H9 (cell line): ENCODE measurements around the gene FAM227B. TPM values are rescaled to one million over a fixed set of nuclear protein-coding genes. Genes with fewer than 3 reads are reported as not detected.

ENCODE experiments used
- DNase-seq: peaks from one replicate; pipeline ENCODE4 v3.0.0-alpha.2; 2017
- H2AFZ ChIP-seq: one replicate; pipeline ENCODE4 v1.6.1; 2013; ENCODE audit warnings: mild to moderate bottlenecking, low read length, control low read depth, moderate library complexity
- H2AK5ac ChIP-seq: 2 replicates; pipeline ENCODE4 v1.6.1; 2013; ENCODE audit warnings: low read length, control low read depth, mixed read lengths; ENCODE audit not compliant: insufficient read length
- H2BK120ac ChIP-seq: one replicate; pipeline ENCODE4 v1.6.1; 2013; ENCODE audit warnings: low read depth, mild to moderate bottlenecking, low read length, control low read depth, inconsistent platforms; ENCODE audit not compliant: poor library complexity, severe bottlenecking
- H2BK12ac ChIP-seq: 2 replicates; pipeline ENCODE4 v1.6.1; 2013; ENCODE audit warnings: low read length, control low read depth, mixed read lengths, low read depth; ENCODE audit not compliant: insufficient read length
- H2BK15ac ChIP-seq: 2 replicates; pipeline ENCODE4 v1.6.1; 2013; ENCODE audit warnings: low read depth, low read length, control low read depth
- H2BK20ac ChIP-seq: one replicate; pipeline ENCODE4 v1.6.1; 2013; ENCODE audit warnings: low read depth, mild to moderate bottlenecking, low read length, control low read depth, inconsistent platforms; ENCODE audit not compliant: poor library complexity, severe bottlenecking
- H2BK5ac ChIP-seq: 2 replicates; pipeline ENCODE4 v1.6.1; 2013; ENCODE audit warnings: low read length, control low read depth, mixed read lengths; ENCODE audit not compliant: insufficient read length
- H3K14ac ChIP-seq: 2 replicates; pipeline ENCODE4 v1.6.1; 2013; ENCODE audit warnings: low read length, control low read depth; ENCODE audit not compliant: insufficient read depth
- H3K18ac ChIP-seq: 2 replicates; pipeline ENCODE4 v1.6.1; 2013; ENCODE audit warnings: low read depth, mild to moderate bottlenecking, mixed read lengths, low read length, control low read depth; ENCODE audit not compliant: insufficient read length
- H3K23ac ChIP-seq: 2 replicates; pipeline ENCODE4 v1.6.1; 2013; ENCODE audit warnings: low read length, control low read depth, mixed read lengths, low read depth; ENCODE audit not compliant: insufficient read length
- H3K23me2 ChIP-seq: 2 replicates; pipeline ENCODE4 v1.6.1; 2013; ENCODE audit warnings: low read depth, mild to moderate bottlenecking, mixed read lengths, low read length, control low read depth; ENCODE audit not compliant: insufficient read length, poor library complexity, severe bottlenecking
- H3K27ac ChIP-seq: 2 replicates; pipeline ENCODE4 v1.5.1; 2013; ENCODE audit warnings: low read length, control low read depth, mixed read lengths, low read depth; ENCODE audit not compliant: insufficient read length
- H3K27me3 ChIP-seq: 2 replicates; pipeline ENCODE4 v1.6.1; 2013; ENCODE audit warnings: low read length, control low read depth, inconsistent platforms; ENCODE audit not compliant: insufficient read depth
- H3K4ac ChIP-seq: 2 replicates; pipeline ENCODE4 v1.6.1; 2013; ENCODE audit warnings: low read depth, mild to moderate bottlenecking, control low read depth, inconsistent platforms, low read length, moderate library complexity
- H3K4me1 ChIP-seq: 2 replicates; pipeline ENCODE4 v1.6.1; 2013; ENCODE audit warnings: low read length, control low read depth, inconsistent platforms; ENCODE audit not compliant: insufficient read depth
- H3K4me2 ChIP-seq: 2 replicates; pipeline ENCODE4 v1.6.1; 2013; ENCODE audit warnings: low read length, control low read depth, mixed read lengths; ENCODE audit not compliant: insufficient read length, insufficient read depth
- H3K56ac ChIP-seq: 2 replicates; pipeline ENCODE4 v1.6.1; 2013; ENCODE audit warnings: low read depth, mild to moderate bottlenecking, mixed read lengths, low read length, control low read depth; ENCODE audit not compliant: insufficient read length
- H3K79me1 ChIP-seq: 2 replicates; pipeline ENCODE4 v1.6.1; 2013; ENCODE audit warnings: low read depth, mild to moderate bottlenecking, moderate library complexity, low read length, control low read depth, inconsistent platforms; ENCODE audit not compliant: insufficient read depth, poor library complexity, severe bottlenecking
- H3K79me2 ChIP-seq: 2 replicates; pipeline ENCODE4 v1.6.1; 2013; ENCODE audit warnings: low read length, control low read depth, inconsistent platforms; ENCODE audit not compliant: insufficient read depth
- H3K9ac ChIP-seq: 2 replicates; pipeline ENCODE4 v1.6.1; 2013; ENCODE audit warnings: low read length, control low read depth, mixed read lengths; ENCODE audit not compliant: insufficient read length; ENCODE audit errors: extremely low read depth
- H3K9me3 ChIP-seq: one replicate; pipeline ENCODE4 v1.6.1; 2013; ENCODE audit warnings: low read depth, low read length, inconsistent platforms; ENCODE audit not compliant: control insufficient read depth
- H3T11ph ChIP-seq: one replicate; pipeline ENCODE4 v1.6.1; 2013; ENCODE audit warnings: mild to moderate bottlenecking, low read length, control low read depth, inconsistent platforms
- H4K20me1 ChIP-seq: one replicate; pipeline ENCODE4 v1.6.1; 2013; ENCODE audit not compliant: control insufficient read depth, insufficient read length, insufficient read depth
- H4K5ac ChIP-seq: 2 replicates; pipeline ENCODE4 v1.6.1; 2013; ENCODE audit warnings: low read depth, mild to moderate bottlenecking, mixed read lengths, low read length, control low read depth; ENCODE audit not compliant: insufficient read length
- H4K8ac ChIP-seq: replicated peaks from 2 replicates; pipeline ENCODE4 v1.6.1; 2013; ENCODE audit warnings: low read length, control low read depth, mixed read lengths, low read depth; ENCODE audit not compliant: insufficient read length
- H4K91ac ChIP-seq: 2 replicates; pipeline ENCODE4 v1.6.1; 2013; ENCODE audit warnings: low read depth, mild to moderate bottlenecking, moderate library complexity, mixed read lengths, low read length, control low read depth; ENCODE audit not compliant: insufficient read length
- H3K27ac Mint-ChIP-seq, 3 experiments: 2 replicates in 2 of 3; 3 replicates in 1 of 3; pipeline ENCODE4 v1.8.0; 2020 to 2021; ENCODE audit warnings: mixed read lengths in 3 of 3, mild to moderate bottlenecking in 1 of 3, moderate library complexity in 1 of 3
- H3K27me3 Mint-ChIP-seq: 2 replicates; pipeline ENCODE4 v1.8.0; 2021; ENCODE audit warnings: low read depth, mild to moderate bottlenecking, moderate library complexity, mixed read lengths
- H3K36me3 Mint-ChIP-seq, 3 experiments: 2 replicates in 2 of 3; 3 replicates in 1 of 3; pipeline ENCODE4 v1.8.0; 2020 to 2021; ENCODE audit warnings: low read depth in 3 of 3, mixed read lengths in 3 of 3; ENCODE audit not compliant: insufficient read depth in 1 of 3
- H3K4me1 Mint-ChIP-seq, 2 experiments: 2 replicates each; pipeline ENCODE4 v1.8.0; 2020; ENCODE audit warnings: mixed read lengths in 2 of 2
- H3K4me3 Mint-ChIP-seq, 2 experiments: 2 replicates in 1 of 2; 3 replicates in 1 of 2; pipeline ENCODE4 v1.8.0; 2020 to 2021; ENCODE audit warnings: mild to moderate bottlenecking in 2 of 2, mixed read lengths in 2 of 2, moderate library complexity in 1 of 2
- H3K9me3 Mint-ChIP-seq, 2 experiments: 2 replicates in 1 of 2; 3 replicates in 1 of 2; pipeline ENCODE4 v1.8.0; 2020; ENCODE audit warnings: mild to moderate bottlenecking in 2 of 2, mixed read lengths in 2 of 2, moderate library complexity in 1 of 2
- WGBS: extraction: QIAGEN DNeasy Blood & Tissue Kit; methylation state at CpG from one replicate; pipeline ENCODE4 v1.1.7; 2013; ENCODE audit warnings: missing lambda C conversion rate, low lambda C conversion rate, mixed read lengths; ENCODE audit not compliant: insufficient read length; ENCODE audit errors: extremely low coverage; 5-methylcytosine and 5-hydroxymethylcytosine counted together
- total RNA-seq: library from RNA; stranded (reverse); gene quantifications from 2 replicates; pipeline ENCODE4 v1.2.1, GENCODE V29; 2021
- TF ChIP-seq, protein P1 (sequence below): fragments of 200-600 bp; sonication (generic); conservative IDR thresholded peaks from 3 replicates; pipeline ENCODE4 v1.8.0; 2021; ENCODE audit warnings: antibody characterized with exemption, mild to moderate bottlenecking

The FAM227B gene
- total RNA-seq, 1 experiment from 2014 or later: 5.5 TPM

DNA sequence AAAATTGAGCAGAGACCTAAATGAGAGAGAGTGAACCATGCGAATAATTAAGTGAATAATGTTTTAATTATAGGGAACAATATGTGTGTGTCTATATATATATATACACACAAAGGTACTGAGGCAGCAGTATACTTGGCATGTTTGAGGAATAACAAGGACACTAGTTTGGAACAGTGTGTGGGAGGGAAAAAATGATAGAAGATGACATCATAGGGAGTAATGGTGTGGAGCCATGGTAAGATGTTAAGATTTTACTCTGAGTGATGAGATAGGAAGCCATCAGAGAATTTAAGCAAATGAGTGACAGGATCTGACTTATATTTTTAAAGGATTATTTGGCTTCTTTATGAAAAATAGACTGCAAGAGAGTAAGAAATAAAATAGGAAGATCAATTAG, 29.4 kb upstream of the FAM227B start:
- Histone ChIP-seq H3K56ac (no peak overlapping the region), H3K27ac (no peak overlapping the region), H4K8ac (no peak overlapping the region), H2BK15ac (no peak overlapping the region), H3K23ac (no peak overlapping the region), H2BK20ac (no peak overlapping the region), H4K5ac (no peak overlapping the region), H3K79me2 (no peaks in the 10 kb centered on the region), H3K23me2 (no peaks in the 10 kb centered on the region), H3K27me3 (no peaks in the 10 kb centered on the region), H3K14ac (no peak overlapping the region), H4K20me1 (no peaks in the 10 kb centered on the region), H2AFZ (no peak overlapping the region), H2AK5ac (no peak overlapping the region), H3K79me1 (no peaks in the 10 kb centered on the region), H3K9ac (no peak overlapping the region), H3T11ph (no peak overlapping the region), H2BK120ac (no peak overlapping the region), H3K9me3 (peaks cover 15% of the 10 kb centered on the region), H4K91ac (no peak overlapping the region), H3K18ac (no peak overlapping the region), H3K4me1 (no peaks in the 10 kb centered on the region), H2BK12ac (no peak overlapping the region), H2BK5ac (no peak overlapping the region), H3K4ac (no peak overlapping the region), H3K4me2 (no peak overlapping the region)
- TF ChIP-seq, protein P1, sequence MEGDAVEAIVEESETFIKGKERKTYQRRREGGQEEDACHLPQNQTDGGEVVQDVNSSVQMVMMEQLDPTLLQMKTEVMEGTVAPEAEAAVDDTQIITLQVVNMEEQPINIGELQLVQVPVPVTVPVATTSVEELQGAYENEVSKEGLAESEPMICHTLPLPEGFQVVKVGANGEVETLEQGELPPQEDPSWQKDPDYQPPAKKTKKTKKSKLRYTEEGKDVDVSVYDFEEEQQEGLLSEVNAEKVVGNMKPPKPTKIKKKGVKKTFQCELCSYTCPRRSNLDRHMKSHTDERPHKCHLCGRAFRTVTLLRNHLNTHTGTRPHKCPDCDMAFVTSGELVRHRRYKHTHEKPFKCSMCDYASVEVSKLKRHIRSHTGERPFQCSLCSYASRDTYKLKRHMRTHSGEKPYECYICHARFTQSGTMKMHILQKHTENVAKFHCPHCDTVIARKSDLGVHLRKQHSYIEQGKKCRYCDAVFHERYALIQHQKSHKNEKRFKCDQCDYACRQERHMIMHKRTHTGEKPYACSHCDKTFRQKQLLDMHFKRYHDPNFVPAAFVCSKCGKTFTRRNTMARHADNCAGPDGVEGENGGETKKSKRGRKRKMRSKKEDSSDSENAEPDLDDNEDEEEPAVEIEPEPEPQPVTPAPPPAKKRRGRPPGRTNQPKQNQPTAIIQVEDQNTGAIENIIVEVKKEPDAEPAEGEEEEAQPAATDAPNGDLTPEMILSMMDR: no peak
- Mint-ChIP-seq H3K4me3 (no peak overlapping the region), H3K4me1 (no peaks in the 10 kb centered on the region), H3K27me3 (no peaks in the 10 kb centered on the region), H3K36me3 (peaks cover 2 to 21% (median 19%) of the 10 kb centered on the region in 3 experiments), H3K27ac (no peak overlapping the region), H3K9me3 (peaks cover 18 to 27% of the 10 kb centered on the region in 2 experiments)
- DNase-seq: no peak
- no CpG with 5 or more reads among the region's 1 CpG for WGBS
